HTR-8/SVneo (cell line): Measurements from ENCODE around the gene PSMD12.
"Not testable (repeated sequence)": the region's sequence is repeated elsewhere in the genome, so short reads cannot be mapped to it uniquely, and the experiment has no call there.

Experiments used
- DNase-seq: peaks from one replicate; pipeline ENCODE4 v3.0.0; 2011; ENCODE audit warnings: low spot score, mixed read lengths; ENCODE audit not compliant: insufficient read length
- FAIRE-seq: peaks from 2 replicates; lab custom pipeline; 2011; peaks lifted over from hg19 to GRCh38; lab: Jason Lieb, UNC

PSMD12 gene

GRCh38 chr17:67359960-67360791, 6.2 kb downstream of the PSMD12 start:
- no peak for DNase-seq
- peak; percentile 77 for FAIRE-seq

GRCh38 chr17:67358612-67359011, 7.8 kb downstream of the PSMD12 start:
- DNase-seq, result no peak
- FAIRE-seq, result no peak

GRCh38 chr17:67353929-67354574, 12.3 kb downstream of the PSMD12 start:
- no peak for DNase-seq
- FAIRE-seq, result no peak

- DNase-seq (no peak), FAIRE-seq (no peak)
These were observed 13.2 kb downstream of the PSMD12 start for GRCh38 chr17:67353161-67353560.

- FAIRE-seq, result no peak
These were observed 17.0 kb downstream of the PSMD12 start for GRCh38 chr17:67349420-67349819.

GRCh38 chr17:67347826-67348225, 18.6 kb downstream of the PSMD12 start:
- no peak for FAIRE-seq
- DNase-seq, result no peak

More at GRCh38 chr17:67349420-67349819, 17.0 kb downstream of the PSMD12 start:
- DNase-seq, result no peak

GRCh38 chr17:67343237-67343636, 23.1 kb downstream of the PSMD12 start:
- DNase-seq (no peak), FAIRE-seq (no peak)

- not testable (repeated sequence) for FAIRE-seq, DNase-seq
These were observed 28.0 kb downstream of the PSMD12 start for GRCh38 chr17:67338353-67338752.

- FAIRE-seq (no peak), DNase-seq (no peak)
These were observed 29.5 kb downstream of the PSMD12 start for GRCh38 chr17:67336859-67337258.

GRCh38 chr17:67335245-67335835, 31.0 kb downstream of the PSMD12 start:
- FAIRE-seq (no peak), DNase-seq (no peak)

GRCh38 chr17:67332162-67332508, 34.2 kb downstream of the PSMD12 start:
- DNase-seq, FAIRE-seq: not testable (repeated sequence)

GRCh38 chr17:67331381-67332161, 34.8 kb downstream of the PSMD12 start:
- FAIRE-seq, result not testable (repeated sequence)

GRCh38 chr17:67328026-67328425, 38.4 kb downstream of the PSMD12 start:
- no peak for DNase-seq
- no peak for FAIRE-seq

More at GRCh38 chr17:67331381-67332161, 34.8 kb downstream of the PSMD12 start:
- not testable (repeated sequence) for DNase-seq

GRCh38 chr17:67326959-67327745, 39.2 kb downstream of the PSMD12 start:
- FAIRE-seq, DNase-seq: not testable (repeated sequence)

- no peak for DNase-seq
- FAIRE-seq, result no peak
These were observed 39.9 kb downstream of the PSMD12 start for GRCh38 chr17:67326440-67326839.

- no peak for DNase-seq
- FAIRE-seq, result no peak
These were observed 42.0 kb downstream of the PSMD12 start for GRCh38 chr17:67324330-67324729.

- DNase-seq (no peak), FAIRE-seq (no peak)
These were observed 42.9 kb downstream of the PSMD12 start for GRCh38 chr17:67323445-67323844.

- no peak for FAIRE-seq
- no peak for DNase-seq
These were observed 44.2 kb downstream of the PSMD12 start for GRCh38 chr17:67322042-67322787.

- FAIRE-seq, DNase-seq: not testable (repeated sequence)
These were observed 44.9 kb downstream of the PSMD12 start for GRCh38 chr17:67321486-67321885.
